Measurements from ENCODE around the gene MTMR12.
A peak's percentile ranks its signal among the peaks of the same experiment; 100 is the strongest.
"Not testable (repeated sequence)": the region's sequence is repeated elsewhere in the genome, so short reads cannot be mapped to it uniquely, and the experiment has no call there.

The MTMR12 gene

DNA sequence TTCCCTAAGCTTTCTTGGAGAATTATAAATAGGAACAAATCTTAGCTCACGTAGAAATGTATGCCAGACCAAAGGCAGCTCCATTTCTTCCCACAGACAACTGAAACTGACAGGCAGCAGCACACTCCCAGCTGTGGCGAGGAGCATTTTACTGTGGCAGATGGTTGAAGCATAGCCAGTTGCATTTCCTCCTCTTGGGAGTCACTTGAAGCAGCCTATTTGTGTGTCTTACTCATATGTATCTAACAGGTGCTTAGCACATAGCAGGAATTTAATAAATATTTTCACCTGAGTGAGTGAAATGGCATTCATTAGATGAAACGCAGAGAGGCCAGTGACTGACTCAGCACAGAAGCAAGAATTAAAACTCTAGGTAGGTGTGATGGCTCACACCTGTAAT lies 12.3 kb upstream of the MTMR12 start:
- peak in 1 of 2 experiments; percentile 16 for DNase-seq

DNA sequence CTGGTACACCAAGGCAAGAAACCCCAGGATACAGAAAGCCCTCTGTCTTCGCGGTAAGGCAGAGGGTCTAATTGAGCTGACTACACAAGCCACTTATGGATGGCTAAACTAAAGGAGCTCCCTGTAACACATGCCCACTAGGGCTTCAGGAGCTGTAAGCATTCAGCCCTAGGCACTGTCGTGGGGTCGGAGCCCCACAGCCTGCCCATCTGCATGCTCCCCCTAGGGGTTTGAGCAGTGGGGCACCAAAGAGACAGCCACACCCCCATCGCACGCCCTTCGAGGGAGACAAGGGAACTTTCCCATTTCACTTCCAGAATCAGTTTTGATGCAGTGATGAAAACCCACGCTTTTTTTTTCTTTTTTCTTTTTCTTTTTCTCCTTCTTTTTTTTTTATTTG lies 11.0 kb upstream of the MTMR12 start:
- no peak for DNase-seq

DNA sequence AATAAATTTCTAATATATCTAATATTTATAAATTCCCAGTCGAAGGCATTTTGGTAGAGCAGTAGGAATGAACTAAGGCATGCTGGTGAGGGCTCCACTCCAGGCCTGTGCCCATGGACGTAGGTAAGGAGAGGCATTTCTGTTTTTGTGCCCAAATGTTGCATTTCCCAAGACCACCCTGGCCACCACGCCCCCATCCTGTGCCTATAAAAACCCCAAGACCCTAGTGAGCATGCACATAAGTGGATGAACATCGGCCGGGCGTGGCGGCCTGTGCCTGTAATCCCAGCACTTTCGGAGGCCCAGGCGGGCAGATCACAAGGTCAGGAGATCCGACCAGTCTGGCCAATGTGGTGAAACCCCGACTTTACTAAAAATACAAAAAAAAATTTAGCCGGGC lies 10.1 kb upstream of the MTMR12 start:
- no peak for DNase-seq

DNA sequence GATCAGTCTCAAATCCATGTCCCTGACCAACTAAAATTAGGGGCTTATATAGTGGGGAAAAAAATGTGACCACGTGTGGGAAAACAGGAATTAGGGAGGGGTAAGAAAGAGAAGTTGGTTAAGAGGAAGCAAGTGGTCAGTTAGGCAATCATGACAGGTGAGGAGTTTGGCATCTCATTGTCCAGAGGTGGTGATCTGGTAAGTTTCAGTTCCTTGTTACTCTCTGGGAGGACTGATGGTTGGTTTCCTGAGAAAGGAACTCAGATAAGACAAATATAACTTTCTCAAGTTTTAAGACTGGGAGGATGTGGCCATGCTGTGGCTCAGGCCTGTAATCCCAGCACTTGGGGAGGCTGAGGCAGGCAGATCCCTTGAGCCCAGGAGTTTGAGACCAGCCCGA lies 9.0 kb upstream of the MTMR12 start:
- not testable (repeated sequence) for DNase-seq

DNA sequence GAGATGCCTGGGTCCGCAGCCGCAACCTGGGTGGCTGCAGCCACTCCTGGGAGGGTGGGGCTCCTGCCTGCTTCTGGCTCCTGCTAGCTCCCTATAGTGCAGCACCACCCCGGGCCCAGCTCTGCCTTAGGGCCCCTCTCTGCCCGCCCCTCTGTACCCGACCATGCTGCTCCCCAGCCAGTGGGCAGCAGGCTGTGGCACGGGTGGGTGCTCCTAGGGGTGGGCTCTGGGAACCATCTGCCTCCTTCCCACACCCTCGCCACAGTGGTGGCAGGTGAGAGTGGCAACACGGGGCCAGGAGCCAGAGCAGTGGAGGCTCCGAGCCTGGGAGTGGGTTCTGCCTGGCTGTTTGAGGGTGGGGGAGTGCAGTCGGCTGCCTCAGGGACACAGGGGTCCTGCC lies 7.8 kb upstream of the MTMR12 start:
- DNase-seq, result no peak

DNA sequence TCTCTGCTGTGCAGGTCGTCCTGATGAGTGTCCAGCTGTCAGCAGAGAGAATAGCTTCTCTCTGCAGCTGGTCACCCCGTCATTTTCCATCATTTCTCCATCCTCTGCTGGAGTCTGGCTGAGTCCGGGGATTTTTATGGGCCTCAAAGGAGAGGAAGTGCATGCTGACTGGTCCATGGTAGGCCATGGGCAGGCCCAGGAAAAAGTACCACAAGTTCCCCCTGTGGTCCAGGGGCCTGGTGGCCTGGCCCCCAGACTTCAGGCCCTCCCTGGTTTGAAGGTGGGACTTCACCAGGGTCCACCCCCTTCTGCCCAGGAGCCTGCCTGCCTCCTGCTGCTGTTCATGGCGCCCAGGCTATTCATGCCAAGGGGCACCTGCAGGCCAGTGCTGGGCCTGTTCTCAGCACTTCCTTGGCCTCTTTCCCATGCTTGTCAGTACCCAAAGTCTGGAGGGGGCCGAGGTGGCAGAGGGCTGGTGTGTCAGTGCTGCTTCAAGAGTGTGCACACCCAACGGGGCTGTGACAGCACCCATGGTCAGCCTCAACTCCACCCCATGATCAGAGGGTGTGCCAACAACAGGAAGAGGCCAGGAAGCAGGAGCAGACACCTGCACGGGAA lies 7.3 kb upstream of the MTMR12 start:
- DNase-seq, result no peak

GRCh38 chr5:32319392-32319791 lies 6.7 kb upstream of the MTMR12 start:
- DNase-seq, result no peak

DNA sequence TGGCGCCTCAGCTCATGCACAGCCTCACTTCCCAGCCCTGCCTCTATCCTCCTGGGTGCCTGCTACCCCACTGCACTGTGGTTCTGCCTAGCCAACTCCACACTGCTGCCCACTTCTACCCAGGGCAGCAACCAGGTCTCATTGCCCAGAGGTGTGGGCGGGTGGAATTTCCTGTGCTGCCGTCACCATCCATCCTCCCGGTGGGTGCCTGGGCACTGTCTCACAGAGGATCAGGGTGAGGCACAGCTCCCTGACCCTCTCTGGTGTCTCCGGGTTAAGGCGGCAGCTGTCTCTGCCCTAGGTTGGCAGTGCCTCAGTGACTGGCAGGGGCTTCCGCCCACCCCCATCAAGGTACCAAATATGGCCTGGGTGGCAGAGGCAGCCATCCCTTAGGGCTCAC lies 4.3 kb upstream of the MTMR12 start:
- DNase-seq, result no peak

- no peak for DNase-seq
These were observed 2.7 kb upstream of the MTMR12 start for GRCh38 chr5:32315221-32316014.

GRCh38 chr5:32314658-32315057 lies 1.9 kb upstream of the MTMR12 start:
- no peak for DNase-seq

- DNase-seq, result not testable (repeated sequence)
These were observed 1.4 kb upstream of the MTMR12 start for GRCh38 chr5:32314152-32314488.

DNA sequence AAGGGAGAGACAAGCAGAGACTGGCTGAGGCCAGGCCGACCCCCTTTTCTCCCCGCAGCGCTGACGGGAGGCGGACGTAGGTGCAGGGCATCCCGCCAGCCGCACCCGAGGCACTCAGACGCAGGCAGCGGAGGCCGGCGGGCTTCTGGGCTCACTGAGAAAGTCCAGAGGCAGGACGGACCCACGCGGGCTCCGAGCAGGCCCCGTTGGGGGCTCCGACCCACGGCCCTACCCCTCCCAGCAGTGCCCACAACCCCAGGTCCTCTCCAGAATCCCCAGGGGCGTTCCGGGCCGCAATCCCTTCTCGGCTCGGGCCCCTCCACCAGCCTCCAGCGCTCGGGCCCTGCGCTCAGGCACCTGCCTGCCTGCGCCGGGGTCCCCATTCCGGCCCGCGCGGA lies 543 bp downstream of the MTMR12 start:
- DNase-seq, result no peak

DNA sequence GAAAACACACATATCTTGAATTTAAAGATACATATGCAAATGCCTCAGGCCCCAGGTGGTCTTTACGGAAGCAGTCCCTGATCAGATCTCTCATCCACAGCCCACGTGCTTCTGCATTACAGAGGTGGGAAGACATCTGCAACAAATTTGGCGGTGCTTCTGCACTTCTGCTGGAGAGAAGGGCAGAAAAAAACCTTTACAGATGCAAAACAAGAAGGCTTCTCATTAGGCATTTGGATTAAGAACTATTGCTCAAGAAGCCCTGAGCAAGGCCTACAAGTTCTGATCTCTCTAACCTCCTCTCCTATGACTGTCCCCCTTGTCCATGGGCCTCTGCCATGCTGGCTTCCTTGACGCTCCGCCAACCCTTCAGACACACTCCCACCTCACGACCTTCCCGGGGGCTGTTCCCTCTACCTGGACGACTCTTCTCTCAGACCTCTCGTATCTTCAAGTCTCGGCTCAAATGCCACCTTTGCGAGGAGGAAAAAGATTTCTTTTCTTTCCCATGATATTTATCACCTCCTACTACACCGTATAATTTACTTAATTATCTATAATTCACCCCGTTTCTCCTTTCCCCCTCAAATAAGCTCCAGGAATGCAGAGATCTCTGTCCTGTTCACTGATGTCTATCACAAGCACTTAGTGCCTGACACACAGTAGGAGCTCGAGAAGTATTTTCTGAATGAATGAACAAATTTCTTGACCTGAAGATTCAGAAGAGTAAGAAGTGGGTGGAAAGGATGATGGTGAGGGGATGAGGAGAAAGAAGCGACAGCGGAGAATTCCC lies 1.1 kb downstream of the MTMR12 start:
- DNase-seq, result peak in 1 of 2 experiments; percentile 8

DNA sequence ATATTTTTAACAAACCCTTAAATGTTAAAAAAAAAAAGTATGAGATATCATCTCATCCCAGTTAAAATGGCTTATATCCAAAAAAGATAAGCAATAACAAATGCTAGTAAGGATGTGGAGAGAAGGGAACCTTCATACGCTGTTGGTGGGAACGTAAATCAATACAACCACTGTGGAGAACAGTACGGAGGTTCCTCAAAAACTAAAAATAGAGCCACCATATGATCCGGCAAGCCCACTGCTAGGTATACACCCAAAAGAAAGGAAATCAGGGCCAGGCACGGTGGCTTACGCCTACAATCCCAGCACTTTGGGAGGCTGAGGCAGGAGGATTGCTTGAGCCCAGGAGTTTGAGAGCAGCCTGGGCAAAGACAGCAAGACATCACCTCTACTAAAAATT lies 3.0 kb downstream of the MTMR12 start:
- DNase-seq, result no peak

DNA sequence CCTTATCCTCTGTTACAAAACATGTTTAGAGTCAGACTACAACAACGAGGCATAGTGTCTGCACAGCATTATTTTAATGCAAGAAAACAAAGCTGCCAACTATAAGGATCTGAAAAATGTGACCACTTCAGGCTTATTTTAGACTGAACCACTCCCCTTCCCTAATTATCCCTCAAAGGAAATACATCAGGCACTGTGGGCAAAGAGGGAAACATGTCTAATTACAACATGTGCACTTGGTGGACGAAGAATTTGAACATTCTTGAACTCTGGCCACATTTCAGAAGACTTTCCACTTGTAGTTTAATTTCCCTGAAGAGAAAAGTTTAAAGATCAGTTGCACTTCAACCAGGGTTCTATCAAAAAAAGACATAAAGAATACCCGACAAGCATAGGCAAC lies 3.8 kb downstream of the MTMR12 start:
- peak in 1 of 2 experiments; percentile 46 for DNase-seq

DNA sequence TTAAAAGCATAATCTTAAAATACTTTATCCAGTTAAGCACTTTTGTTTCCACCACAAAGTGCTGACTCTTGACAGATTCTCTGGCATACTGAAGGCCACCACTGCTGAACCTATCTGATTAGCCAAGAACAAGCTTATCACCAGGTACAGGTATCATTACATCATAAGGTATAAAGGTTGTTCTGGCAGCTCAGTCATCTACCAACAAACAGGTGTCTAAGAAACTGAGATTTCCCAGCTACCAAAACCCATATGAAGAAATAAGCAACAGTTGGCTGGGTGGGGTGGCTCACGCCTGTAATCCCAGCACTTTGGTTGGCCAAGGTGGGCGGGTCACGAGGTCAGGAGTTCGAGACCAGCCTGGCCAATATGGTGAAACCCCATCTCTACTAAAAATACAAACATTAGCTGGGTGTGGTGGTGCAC lies 5.0 kb downstream of the MTMR12 start:
- DNase-seq, result no peak

GRCh38 chr5:32304622-32305021 lies 8.1 kb downstream of the MTMR12 start:
- peak; percentile 79 to 88 for DNase-seq

DNA sequence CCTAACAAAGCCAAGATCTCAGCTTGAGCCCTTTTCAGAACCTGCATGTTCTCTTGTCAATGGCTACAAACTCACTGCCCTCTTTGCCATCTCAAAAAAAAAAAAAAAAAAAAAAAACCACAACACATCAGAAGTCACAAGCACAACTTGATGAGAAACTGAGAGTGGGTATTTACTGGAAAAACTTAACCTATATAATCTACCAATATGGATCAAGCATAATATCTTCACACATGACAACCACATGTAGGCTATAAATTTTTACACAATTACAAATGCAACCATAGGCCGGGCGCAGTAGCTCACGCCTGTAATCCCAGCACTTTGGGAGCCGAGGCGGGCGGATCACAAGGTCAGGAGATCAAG lies 9.0 kb downstream of the MTMR12 start:
- no peak for DNase-seq

DNA sequence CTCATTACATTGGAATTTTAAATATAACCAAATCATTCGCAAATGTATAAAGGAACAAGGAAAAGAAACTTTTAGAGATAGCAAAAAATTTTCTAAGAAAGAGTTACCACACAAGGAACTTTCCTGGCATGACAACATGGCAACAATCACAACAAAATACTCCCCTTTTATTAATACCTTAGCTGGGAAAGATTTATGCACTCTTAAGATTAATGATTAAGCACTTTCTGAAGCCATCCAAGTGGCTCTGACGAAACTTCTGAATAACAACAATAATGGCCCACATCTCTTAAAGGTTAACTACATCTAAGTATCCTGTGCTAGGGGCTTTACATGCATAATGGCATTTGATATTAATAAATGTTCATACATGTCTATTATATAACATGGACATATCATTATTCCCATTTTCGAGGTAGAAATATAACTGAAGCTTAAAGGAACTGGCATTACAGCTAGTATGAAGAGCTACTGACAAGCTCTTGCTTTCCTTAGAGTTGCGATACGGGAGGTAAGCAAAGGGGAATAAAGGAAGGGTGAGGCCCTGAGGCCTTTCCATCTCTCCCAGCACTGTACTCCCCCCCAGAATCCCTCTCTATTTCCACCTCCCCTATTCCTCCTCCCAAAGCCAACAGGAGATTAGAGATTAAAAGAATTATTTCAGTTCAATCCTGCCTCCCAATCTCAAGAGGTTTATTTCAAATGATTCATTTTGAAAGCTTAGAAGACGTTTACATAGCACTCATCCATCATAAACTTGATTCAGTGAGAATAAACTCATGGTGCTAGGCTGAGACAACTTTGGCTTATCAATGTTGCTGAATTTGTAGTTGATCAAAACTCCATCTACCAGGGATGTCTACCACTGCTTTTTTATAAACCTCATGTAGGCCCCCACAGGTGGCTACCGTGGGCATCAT lies 9.6 kb downstream of the MTMR12 start:
- DNase-seq, result no peak

- DNase-seq, result no peak
These were observed 10.8 kb downstream of the MTMR12 start for GRCh38 chr5:32301891-32302290.

DNA sequence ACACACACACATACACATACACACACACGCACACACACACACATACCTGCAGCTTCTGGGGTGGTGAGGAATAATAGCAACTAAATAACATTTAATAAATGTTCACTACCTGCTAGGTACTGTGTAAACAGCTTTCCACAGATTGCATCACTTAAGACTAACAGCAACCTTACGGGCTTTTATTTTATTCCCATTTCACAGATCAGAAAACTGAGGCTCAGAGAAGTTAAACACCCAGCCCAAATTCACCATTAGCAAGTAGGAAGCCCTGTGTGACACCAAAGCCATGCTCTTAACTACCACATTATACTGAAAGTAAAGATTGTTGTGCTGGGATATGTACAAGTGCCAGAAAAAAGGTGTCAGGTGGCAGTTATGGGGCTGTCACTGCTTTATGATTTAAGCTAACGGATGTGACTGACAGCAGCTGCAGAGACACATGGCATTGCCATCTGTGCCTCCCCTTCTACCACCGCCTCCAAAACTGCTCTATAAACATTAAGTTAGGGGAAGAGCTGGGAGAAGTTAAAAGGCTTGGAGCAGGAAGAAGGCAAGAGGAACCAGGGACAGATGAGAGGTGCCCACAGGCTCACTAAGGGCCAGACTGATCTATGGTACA lies 13.6 kb downstream of the MTMR12 start:
- DNase-seq, result peak in 1 of 2 experiments; percentile 21

- no peak for DNase-seq
These were observed 14.7 kb downstream of the MTMR12 start for GRCh38 chr5:32298059-32298415.
